GM18498 (cell line): Measurements from ENCODE around the gene UMAD1.

Experiments used
- ATAC-seq: cut with Tn5 transposase; IDR thresholded peaks from one replicate; pipeline ENCODE4 v1.9.1; 2021; ENCODE audit warnings: mild to moderate bottlenecking, moderate library complexity; ENCODE audit not compliant: unreplicated experiment

The UMAD1 gene

DNA sequence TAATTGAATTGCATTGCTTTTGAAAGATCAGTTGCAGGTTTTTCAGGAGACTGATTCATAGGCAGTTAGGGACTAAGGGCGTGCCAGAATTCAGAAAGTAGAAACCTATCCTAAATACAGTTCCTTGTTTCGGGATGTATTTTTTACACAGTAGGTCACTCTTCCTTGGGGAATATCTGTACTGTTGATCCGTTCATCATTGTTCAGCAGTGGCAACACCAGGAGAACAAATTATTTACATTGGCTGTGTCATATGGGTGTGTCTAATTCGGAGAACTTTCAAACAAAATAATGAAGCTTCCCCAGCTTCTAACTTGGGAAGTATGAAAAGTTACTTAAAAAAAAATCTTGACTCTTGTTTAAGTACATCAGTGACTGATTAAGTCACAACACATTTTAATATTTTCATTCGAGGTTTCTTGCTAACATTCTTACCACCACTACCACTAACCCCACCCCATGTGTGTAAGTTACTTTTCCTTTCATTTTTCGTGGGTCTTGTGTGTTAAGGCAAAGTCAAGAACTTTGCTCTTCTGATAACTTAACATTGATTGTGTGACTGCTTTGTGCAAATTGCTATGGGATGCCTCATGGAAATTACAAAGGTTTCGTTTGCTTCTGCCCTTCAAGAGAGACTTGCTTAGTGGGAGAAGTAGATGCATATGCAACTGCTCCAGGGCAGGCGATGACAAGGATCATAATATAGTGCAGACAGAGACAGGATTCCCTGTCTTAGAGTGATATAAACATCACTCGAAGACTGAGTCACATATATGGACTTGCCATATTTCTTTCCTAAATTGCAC is 121.6 kb downstream of the UMAD1 start:
- ATAC-seq: peak; percentile 70

DNA sequence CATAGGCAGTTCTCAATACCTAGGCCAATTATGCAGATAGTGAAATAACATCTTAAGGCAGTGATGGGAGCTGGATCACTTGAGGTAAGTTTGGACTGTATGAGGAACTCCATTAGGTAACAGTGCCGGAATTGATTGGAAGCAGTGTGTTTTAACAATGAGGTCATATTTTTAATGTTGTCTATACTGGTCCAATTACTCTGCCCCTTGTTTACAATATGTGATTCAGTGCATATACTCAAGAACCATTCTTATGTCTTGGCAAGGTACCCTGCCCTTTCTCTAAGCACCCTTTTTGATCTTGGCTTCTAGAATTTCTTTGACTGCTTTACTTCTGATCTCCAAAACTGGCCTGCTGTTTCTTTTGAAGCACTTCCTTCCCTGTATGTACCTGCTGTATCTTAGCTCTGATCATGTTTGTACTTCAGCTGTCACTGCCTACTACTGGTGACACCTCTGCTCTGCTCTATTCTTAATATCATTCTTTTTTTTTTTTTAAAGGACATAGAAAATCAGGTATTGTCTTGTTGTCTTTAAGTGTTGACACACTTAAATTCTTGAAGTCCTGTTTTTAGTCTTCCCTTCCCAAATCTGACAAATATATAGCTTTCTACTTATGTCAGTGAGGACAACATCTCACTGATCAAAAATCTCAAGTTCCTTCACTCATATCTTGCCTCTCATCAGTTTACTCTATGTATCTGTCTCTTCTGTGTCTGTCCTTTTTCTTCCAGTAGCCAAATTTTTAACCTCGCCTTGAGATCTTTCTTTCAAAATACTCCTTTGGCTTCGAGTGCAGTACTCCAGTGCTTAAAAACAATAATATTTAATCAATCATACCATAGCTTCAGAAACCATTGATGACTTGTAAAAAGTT is 124.2 kb downstream of the UMAD1 start:
- no peak for ATAC-seq

DNA sequence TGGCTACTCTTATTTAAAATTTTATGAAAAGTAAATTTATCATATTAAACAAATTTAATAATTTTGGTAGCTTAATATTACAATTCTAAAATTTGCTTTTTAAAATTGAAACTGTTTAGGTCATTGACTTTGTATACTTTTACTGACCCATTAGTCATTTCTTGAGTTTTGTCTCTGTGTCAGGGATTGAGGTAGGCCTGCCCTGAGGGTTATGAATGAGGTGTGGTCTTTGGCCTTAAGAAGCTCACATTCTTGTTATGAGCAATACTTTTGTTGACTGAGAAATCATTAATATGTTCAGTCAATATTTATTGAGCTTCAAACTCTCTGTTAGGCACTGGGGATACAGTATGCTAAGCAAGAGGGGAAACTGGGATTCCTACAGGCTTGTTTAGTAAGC is 124.9 kb downstream of the UMAD1 start:
- peak; percentile 53 for ATAC-seq

DNA sequence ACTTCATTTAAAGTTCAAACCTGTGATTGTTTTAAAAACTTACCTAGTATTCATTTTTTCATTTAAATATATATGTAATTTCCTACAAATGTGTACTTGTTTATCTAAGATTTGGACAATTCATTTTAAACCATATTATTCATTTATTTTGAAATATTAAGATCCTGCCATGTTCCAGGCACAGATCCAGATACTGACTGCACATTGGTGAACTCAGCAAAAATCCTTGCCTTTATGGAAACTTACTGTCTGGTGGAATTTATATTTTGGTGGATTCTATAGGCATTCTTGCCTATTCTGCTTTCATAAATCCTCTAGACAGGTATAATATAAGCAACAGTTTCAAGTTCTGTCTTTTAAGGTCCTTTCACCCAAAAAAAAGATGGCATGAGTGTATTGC is 126.1 kb downstream of the UMAD1 start:
- no peak for ATAC-seq

DNA sequence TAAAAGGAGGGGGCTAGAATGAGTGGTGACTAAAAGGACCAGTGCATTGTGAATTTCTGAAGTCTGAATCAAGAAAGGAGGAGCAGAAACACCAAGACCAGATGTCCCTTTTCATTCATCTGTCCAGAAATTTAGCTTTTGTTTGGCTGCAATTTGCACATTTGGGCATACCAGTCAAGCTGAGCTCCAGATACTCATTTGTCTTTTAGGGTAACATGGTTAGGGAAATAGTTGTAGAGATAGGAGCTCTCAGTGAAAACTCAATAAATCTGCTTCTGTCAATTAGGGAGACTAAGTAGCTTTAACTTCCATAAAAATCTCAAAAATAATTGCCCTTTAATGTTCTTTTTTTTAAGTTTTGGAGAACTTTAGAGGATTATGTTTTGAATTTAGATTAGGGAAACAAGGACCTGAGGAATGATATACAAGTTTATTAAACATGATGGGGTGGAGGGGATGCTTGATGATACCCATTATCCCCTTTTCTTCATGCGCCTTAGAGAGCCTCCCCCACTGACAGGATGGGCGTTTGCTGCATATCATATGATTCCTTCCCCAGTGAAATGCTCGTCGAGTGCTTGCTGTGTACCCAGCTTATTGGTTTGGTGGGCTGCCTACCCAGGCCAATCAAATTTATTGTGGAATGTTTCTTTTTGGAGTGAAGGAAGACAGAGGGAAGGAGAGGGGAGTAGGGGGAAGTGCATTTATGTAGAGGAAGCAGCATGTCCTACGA is 128.6 kb downstream of the UMAD1 start:
- no peak for ATAC-seq

DNA sequence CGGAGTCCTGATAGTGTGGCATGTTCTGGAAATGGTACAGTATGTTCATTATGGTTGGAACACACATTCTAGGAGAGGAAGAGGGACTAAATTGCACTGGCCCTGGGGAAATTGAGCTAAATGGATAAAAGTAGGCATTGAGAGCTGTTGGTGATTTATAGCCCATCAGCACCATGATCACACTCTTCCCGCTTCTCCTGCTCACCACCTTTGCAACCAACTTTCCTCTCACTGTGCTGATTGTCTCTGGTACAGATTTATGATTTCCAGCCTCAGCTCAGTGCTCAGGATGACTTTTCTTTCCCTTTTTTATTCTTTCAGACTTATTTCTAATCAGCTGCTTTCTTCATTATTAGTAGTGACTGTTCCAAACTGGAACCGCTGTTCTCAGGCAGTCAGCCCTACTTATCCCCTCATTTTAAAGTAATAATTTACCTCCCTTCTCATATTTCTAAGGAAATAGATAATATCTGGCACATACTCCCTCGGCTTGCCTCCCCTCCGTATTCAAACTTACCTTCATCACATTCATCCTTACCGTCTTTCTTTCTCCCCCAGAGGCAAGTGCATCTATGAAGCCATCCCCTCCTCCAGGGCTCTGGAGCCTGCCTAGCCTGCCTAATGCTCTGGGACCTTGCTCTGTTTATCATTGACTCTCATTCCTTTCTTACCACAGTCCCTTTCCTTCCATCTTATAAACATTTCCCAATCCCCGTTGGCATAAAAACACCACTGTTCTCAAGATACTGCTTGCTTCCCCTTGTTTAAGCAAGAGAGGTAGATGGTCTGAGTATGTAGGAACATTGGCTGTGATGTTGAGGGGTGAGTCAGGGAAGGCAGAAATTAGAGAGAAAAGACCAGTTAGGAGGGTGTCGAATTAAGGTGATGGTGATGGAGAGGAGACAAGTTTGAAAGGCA is 129.4 kb downstream of the UMAD1 start:
- no peak for ATAC-seq

DNA sequence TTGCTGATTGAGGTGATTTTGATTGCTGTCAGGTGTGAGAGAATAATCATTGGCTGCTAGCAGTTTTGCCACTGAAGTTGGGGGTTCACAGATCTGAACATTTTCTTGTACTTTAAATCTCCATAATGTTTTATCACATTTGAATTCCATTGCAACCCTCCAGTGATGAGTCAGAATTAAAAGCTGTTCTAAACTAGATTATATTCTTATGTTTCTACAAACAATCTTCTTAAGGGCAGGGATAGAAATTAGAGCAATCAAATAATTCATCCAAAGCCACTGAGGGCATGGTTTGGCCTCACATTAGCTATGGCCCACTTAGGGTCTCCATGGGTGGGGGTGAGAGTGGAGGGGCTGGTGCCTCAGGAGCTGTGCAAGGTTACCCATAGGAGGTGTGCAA is 130.9 kb downstream of the UMAD1 start:
- ATAC-seq: no peak

DNA sequence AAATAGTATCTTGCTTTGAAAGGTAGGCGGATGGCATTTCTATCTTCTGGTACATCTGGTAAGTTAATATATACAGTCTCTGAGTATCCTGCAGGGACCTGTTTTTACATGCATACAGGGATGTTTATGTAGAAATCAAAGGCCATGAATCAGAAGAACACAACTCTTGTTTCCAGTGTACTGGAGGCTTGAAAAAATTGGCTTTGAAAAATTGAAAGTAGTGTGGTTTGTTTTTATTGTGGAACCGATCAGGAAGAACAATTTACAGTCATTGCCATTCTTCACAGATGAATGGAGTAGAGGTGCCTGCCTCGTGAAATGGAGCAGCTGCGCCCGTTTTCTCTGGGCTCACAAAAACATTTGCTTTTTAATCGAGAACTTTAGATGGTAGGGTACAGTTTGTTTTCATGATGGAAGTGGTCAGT is 131.9 kb downstream of the UMAD1 start:
- peak; percentile 41 for ATAC-seq

DNA sequence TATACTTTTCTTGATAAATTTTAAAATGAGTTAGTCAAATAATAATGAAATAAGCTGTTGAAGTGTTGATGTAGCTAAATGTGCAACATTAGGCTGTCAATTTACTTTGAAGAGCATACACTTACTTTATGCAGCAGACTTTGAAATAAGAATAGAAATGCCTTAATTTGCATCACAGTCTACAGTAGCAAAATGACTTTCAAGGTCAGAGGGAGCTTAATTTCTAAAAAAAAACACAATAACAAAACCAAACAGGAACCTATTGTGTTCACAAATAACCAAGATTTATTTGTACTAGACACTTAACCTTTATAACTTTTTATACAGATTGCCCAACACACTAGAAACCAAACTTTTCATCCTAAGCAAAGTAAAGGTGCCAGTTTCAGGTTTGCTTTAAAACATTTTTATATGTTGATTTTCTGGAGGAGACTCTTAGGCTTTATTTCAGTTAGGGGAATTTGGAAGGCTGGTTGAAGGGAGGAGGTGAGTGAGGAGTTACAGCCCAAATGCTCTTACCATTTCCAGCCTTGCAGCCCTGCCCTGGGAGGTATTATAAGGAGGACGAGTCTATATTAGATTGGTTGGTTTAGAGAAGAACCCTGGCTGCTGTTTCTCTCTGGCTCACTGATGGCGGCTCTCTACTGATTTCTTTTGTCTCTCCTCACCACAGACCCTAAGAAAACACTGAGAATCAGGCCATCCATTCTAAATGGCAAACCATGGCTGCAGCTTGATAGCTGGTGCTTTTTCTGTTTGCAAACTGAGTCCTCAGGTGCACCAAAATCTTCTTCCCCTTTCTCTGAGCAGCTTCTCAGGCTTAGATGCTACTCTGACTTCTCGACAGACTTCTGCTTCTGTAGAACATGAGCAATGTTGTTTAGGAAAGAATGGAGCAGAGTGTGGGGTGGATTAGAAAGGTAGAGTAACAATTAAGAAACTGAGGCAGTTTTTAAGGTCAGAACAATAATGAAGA is 133.1 kb downstream of the UMAD1 start:
- ATAC-seq: peak; percentile 67

DNA sequence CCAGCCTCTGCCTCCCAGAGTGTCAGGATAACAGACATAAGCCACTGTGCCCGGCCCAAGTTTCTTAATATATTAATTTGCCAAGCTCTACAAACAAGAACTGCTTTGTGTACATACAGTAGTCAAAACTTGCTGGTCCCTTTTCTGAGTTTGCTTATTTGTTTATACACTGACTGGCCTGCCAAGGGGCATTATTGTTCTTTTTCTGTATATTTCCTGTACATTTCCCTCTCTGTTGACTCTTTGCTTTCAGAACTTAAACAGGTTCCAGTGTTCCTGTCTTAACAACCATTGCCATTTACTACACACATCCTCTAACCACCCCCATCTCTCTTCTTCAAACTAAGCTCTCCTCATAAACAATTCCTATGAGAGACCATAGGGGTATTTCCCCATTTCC is 139.3 kb downstream of the UMAD1 start:
- ATAC-seq: no peak

DNA sequence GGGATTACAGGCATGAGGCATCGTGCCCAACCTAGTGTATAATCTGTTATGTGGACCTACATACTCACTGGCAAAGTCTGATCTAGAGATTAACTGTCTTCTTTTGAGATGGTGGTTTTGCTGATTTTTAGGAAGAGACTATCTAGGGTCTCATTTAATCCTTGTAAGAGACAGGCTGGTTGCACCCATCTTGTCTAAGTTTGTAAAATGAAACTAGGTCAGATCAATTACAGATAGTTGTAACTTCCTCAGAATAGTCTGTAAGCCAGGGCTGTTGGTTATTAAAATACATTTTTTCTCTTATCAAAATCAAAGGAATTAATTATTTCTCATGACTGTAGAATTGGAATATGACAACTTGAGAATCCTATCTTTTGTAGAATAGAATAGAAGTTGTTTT is 142.4 kb downstream of the UMAD1 start:
- no peak for ATAC-seq

DNA sequence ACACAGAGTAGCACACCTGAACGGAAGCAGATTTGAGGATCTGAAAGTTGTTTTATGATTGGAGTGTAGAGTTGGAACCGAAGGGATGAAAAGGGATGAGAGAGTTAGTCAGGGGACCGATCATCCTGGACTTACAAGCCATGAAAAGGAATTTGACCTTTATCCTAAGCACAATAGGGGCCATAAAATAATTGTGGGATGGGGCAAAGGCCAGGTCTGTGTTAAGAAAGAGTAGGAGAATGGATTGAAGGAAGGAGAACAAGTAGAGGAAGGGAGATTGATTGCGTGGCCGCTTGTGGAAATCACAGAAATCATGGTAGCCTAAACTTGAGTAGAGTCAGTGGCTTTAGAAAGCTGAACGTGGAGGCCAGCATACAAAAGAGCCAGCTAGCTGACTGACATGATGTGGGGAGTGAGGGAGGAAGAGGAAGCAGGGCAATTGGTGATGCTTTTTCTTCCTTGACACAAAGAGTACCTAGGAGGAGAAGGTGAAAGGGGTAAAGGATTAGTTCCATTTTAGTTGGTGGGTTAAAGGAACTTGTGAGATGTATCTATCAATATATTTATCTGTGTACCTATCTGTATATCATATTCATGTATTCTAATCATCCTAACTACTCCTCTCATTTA is 144.9 kb downstream of the UMAD1 start:
- ATAC-seq: no peak

DNA sequence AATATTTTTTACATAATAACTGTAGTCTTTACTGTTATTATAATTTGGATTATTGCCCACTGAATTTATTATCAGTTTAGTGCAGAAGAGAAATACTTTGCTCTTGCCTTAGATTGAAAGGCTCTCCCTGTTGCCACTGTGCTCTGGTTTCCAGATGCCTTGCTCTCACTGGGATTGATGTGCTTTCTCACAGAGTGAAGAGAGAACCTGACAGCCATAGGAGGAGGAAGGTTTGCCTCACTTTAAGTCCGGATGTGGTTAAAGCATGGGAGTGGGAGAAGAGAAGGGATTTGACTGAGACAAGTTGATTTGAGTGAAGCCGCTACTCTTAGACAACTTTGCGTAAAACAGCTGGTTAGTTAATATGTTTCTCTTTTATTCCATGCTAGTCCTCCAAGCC is 146.0 kb downstream of the UMAD1 start:
- no peak for ATAC-seq

DNA sequence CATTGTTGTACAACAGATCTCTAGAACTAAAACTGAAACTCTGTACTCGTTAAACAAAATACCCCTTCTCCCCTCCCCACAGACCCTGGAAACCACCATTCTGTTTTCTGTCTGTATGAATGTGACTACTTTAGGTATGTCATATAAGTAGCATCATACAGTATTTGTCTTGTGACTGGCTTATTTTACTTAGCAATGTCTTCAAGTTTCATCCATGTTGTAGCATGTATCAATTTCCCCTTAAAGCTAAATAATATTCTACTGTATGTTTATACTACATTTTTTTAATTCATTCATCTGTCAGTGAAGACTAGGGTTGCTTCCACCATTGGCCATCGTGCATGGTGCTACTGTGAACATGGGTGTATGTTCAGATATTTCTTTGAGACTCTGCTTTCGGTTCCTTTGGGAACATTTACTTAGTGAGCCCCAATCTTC is 149.0 kb downstream of the UMAD1 start:
- ATAC-seq: peak; percentile 94

DNA sequence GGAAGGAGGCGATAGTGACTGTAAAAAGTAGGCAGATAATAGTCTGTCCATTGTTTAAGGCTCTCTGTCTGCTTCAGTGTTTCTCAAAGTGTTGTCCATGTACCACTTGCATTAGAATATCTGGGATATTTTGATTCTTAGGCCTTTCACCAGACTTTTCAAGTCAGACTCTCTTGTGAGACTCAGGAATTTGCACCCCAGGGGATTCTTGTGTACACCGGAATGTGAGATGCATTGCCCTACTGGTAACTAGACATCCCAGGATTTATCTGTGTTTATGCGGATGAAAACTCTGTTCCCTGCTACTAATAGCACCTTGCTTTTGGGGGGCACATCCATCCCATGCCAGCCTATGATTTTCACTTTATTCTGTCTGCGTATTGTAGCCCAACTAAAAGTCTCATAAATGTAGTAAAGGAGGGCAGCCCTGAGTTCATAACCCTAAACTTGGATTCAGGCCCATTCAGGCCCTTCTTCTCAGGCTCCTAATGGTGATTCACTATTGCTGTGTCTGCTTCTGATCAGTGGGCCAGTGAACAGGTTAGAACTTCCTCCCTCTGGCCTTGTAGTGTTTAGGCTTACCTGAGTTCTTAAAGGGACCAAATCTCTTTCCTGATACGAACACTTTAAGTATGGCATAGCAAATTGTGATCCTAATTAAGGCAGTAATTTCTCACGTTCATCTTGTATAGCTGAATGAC is 149.6 kb downstream of the UMAD1 start:
- no peak for ATAC-seq

DNA sequence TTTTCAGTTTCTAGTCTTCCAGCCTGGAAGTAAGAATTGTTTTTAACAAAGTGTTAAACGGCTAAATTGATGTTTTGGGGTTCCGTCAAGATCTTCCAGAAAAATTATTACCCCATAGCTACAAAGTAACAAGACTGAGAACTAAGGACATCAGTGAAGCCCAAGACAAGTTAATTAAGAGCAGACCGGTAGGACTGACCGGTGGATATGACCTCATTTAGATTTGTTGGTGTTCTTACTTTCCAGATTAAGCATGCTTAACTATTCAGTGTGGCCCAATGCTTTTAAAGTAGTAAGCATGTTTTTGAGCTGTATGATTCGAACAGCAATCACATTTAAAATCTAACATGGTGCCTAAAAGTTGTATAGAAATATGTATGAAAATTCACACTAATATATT is 151.0 kb downstream of the UMAD1 start:
- no peak for ATAC-seq

DNA sequence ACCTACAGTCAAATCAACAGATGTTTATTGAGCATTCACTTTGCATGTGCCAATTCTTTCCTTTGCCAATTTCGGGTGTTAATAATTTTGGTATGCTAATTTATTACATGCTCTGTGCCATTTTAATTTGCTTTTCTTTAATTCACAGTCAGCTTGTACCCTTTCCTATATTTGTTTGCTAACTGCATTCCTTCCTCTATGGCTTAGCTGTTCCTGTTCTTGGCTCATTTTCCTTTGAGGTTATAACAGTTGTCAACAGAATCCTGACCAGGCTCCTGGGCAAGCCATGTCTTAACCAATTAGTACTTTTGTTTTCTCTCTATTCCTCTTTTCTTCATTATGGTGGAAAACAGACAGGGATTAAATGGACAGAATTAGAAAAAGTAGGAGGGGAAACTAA is 151.5 kb downstream of the UMAD1 start:
- ATAC-seq: no peak

DNA sequence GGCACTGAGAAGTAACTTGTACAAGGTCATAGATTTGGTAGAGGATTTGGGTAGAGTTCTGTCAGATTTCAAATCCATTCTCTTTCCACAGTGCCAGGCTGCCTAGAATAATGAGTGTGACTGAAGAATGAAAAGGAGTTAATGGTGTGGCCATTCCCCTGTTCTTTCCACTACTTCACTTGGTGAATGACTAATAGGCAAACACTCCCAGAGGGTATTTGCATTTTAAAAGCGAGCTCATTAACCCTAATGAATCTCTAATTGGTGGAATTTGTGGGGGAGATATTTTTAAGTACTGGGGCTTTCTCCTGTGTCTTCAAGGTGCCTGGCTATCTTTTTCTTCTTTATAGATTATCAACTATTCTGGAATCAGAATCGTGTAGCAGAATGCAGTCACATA is 152.7 kb downstream of the UMAD1 start:
- no peak for ATAC-seq
